Calu3 (cell line): ENCODE measurements around the gene GAS6. TPM values are rescaled to one million over a fixed set of nuclear protein-coding genes. Genes with fewer than 3 reads are reported as not detected.

ENCODE experiments used
- BruUV-seq: library from RNA; stranded (reverse); fragments of 400-500 nt; replicated peaks from 2 replicates; lab custom pipeline; 2021; lab: Mats Ljungman, UMichigan
- CTCF ChIA-PET: fragments of 300-600 bp; sonication (Branson Sonifier 250); formaldehyde crosslinking; loops from one replicate; lab custom pipeline; 2022; ENCODE audit warnings: antibody characterized with exemption; lab: Charles Lee
- DNase-seq: peaks from one replicate; pipeline ENCODE4 v3.0.0; 2022
- H3K27ac Mint-ChIP-seq: one replicate; pipeline ENCODE4 v1.8.0; 2022; ENCODE audit warnings: mixed read lengths; ENCODE audit not compliant: unreplicated experiment
- H3K27me3 Mint-ChIP-seq: one replicate; pipeline ENCODE4 v1.8.0; 2022; ENCODE audit warnings: mixed read lengths; ENCODE audit not compliant: unreplicated experiment
- H3K36me3 Mint-ChIP-seq: one replicate; pipeline ENCODE4 v1.8.0; 2022; ENCODE audit warnings: mild to moderate bottlenecking, moderate library complexity, mixed read lengths; ENCODE audit not compliant: insufficient read depth, unreplicated experiment
- H3K4me1 Mint-ChIP-seq: one replicate; pipeline ENCODE4 v1.8.0; 2022; ENCODE audit warnings: mild to moderate bottlenecking, low read depth, mixed read lengths; ENCODE audit not compliant: unreplicated experiment
- H3K4me3 Mint-ChIP-seq: one replicate; pipeline ENCODE4 v1.8.0; 2022; ENCODE audit warnings: mild to moderate bottlenecking, low read depth, moderate library complexity, mixed read lengths; ENCODE audit not compliant: unreplicated experiment
- H3K9me3 Mint-ChIP-seq: one replicate; pipeline ENCODE4 v1.8.0; 2022; ENCODE audit warnings: low read depth, mixed read lengths; ENCODE audit not compliant: unreplicated experiment
- intact Hi-C: fragments of 100-400 bp; cut with micrococcal nuclease; formaldehyde crosslinking; loops from one replicate; pipeline ENCODE4 v1.10.0; 2022; ENCODE audit not compliant: unreplicated experiment
- total RNA-seq: library from RNA; stranded (reverse); gene quantifications from 2 replicates; pipeline ENCODE4 v1.2.3, GENCODE V29; 2022
- TF ChIP-seq, protein P1 (sequence below): fragments of 200-600 bp; IDR thresholded peaks from one replicate; pipeline ENCODE4 v1.8.0; 2022; ENCODE audit warnings: antibody characterized with exemption; ENCODE audit not compliant: unreplicated experiment

Gene GAS6
- total RNA-seq, 1 experiment from 2014 or later: 0.42 TPM

GRCh38 chr13:113880651-113881611 lies 17.1 kb upstream of the GAS6 start:
- Mint-ChIP-seq H3K36me3 (no peaks in the 10 kb centered on the region), H3K27ac (no peak overlapping the region), H3K4me3 (no peak overlapping the region), H3K27me3 (no peaks in the 10 kb centered on the region), H3K4me1 (no peaks in the 10 kb centered on the region), H3K9me3 (peaks cover under 1% of the 10 kb centered on the region)
- intact Hi-C loops: no loop called here
- CTCF ChIA-PET: no interaction called here
- TF ChIP-seq, protein P1, sequence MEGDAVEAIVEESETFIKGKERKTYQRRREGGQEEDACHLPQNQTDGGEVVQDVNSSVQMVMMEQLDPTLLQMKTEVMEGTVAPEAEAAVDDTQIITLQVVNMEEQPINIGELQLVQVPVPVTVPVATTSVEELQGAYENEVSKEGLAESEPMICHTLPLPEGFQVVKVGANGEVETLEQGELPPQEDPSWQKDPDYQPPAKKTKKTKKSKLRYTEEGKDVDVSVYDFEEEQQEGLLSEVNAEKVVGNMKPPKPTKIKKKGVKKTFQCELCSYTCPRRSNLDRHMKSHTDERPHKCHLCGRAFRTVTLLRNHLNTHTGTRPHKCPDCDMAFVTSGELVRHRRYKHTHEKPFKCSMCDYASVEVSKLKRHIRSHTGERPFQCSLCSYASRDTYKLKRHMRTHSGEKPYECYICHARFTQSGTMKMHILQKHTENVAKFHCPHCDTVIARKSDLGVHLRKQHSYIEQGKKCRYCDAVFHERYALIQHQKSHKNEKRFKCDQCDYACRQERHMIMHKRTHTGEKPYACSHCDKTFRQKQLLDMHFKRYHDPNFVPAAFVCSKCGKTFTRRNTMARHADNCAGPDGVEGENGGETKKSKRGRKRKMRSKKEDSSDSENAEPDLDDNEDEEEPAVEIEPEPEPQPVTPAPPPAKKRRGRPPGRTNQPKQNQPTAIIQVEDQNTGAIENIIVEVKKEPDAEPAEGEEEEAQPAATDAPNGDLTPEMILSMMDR: no peak
- DNase-seq: no peak
- BruUV-seq: no TSS peak

DNA sequence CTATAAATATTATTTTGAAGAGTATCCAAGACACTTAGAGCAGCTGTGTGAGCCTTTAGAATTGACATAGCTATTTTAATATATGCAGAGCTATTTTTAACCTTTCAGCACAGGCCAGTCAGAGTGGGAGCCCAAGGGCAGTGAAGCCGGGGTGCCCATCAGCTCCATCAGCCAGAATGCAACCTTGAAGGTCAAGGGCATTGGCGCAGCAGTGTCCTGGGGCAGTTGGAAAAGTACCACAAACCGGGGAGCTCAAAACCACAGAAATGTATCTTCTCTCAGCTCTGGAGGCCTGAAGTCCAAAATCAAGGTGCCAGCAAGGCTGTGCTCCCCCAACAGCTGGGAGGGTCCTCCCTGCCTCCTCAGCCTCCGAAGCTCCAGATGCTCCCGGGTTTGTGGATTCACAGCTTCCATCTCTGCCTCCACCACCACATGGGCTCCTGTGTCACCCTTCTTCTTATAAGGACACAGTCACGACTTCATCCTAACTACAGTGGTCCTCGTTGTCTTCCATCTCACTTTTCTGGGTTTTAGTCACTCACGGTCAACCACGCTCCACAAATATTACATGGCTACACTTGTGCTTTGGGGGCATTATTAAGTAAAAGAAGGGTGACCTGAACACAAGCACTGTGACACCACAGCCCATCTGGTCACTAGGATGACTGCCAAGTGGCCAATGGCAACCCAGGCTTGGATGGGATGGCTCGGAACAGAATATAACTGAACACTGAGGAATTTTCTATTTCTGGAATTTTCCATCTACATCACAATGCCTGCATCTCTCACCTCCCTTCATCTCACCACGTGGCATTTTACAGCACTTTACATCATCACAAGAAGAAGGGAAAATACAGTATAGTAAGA lies 15.9 kb upstream of the GAS6 start:
- no peaks in the 10 kb centered on the region for H3K9me3 Mint-ChIP-seq
- no peak overlapping the region for H3K27ac Mint-ChIP-seq
- TF ChIP-seq, protein P1: no peak
- intact Hi-C loops: no loop called here
- H3K36me3 Mint-ChIP-seq: no peaks in the 10 kb centered on the region
- H3K27me3 Mint-ChIP-seq: no peaks in the 10 kb centered on the region
- DNase-seq: no peak
- H3K4me3 Mint-ChIP-seq: no peak overlapping the region
- CTCF ChIA-PET: no interaction called here
- H3K4me1 Mint-ChIP-seq: no peaks in the 10 kb centered on the region
- no TSS peak for BruUV-seq

DNA sequence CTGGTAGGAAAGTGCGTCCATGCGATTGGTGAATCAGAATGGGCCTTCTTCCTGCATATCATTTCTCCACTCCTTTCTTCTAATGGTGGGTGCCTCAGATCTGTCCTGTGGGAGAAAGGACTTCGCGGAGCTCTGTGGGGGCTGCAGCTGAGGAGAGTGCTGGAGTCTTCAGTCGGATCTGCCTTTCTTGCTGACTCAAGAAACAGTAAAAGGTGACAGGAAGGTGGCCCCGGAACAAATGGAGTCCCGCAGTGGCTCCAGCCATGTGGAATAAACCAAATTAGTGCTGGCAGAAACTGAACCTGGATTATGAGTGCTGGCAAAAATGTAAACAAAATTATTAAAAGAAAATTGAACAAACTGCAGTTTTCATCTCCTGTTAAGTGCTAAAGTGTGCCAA lies 15.1 kb upstream of the GAS6 start:
- Mint-ChIP-seq H3K27me3 (no peaks in the 10 kb centered on the region), H3K9me3 (no peaks in the 10 kb centered on the region), H3K36me3 (no peaks in the 10 kb centered on the region), H3K4me1 (no peaks in the 10 kb centered on the region), H3K27ac (no peak overlapping the region), H3K4me3 (no peak overlapping the region)
- CTCF ChIA-PET: no interaction called here
- intact Hi-C loops: no loop called here
- DNase-seq: no peak
- BruUV-seq: no TSS peak
- TF ChIP-seq, protein P1: no peak

- H3K4me3 Mint-ChIP-seq: no peak overlapping the region
- no peaks in the 10 kb centered on the region for H3K4me1 Mint-ChIP-seq
- H3K27ac Mint-ChIP-seq: no peak overlapping the region
- no TSS peak for BruUV-seq
- no peaks in the 10 kb centered on the region for H3K27me3 Mint-ChIP-seq
- no peak for DNase-seq
- H3K9me3 Mint-ChIP-seq: no peaks in the 10 kb centered on the region
- CTCF ChIA-PET: no interaction called here
- intact Hi-C loops: no loop called here
- peaks cover 3% of the 10 kb centered on the region for H3K36me3 Mint-ChIP-seq
- TF ChIP-seq, protein P1: no peak
These were observed 13.5 kb upstream of the GAS6 start for GRCh38 chr13:113877149-113877990.
